Left lung (tissue), 10 donors: ENCODE results near the gene MAMLD1. TPM values are rescaled to one million over a fixed set of nuclear protein-coding genes. Genes with fewer than 3 reads are reported as not detected.

Experiments used
- ATAC-seq: fragments of 200-7000 bp; cut with Tn5 transposase; one replicate; pipeline ENCODE4 v1.9.1; 2020; ENCODE audit warnings: moderate library complexity
- DNase-seq, 4 donors: peaks; one replicate each; pipeline ENCODE4 v3.0.0-alpha.2; 2013 to 2020
- H3K27ac ChIP-seq, 2 donors: fragments of 200-600 bp; sonication (generic) in 1 of 2; one replicate each; pipeline versions ENCODE4 v1.5.0 to v1.8.0; 2020 to 2021
- H3K27me3 ChIP-seq, 2 donors: fragments of 200-600 bp; sonication (generic) in 1 of 2; one replicate each; pipeline versions ENCODE4 v1.5.0 to v1.8.0; 2020 to 2021
- H3K36me3 ChIP-seq, 2 donors: fragments of 200-600 bp; sonication (generic) in 1 of 2; one replicate each; pipeline versions ENCODE4 v1.5.0 to v1.8.0; 2020 to 2021
- H3K4me1 ChIP-seq, 2 donors: fragments of 200-600 bp; one replicate each; pipeline ENCODE4 v1.8.0; 2021
- H3K4me3 ChIP-seq, 2 donors: fragments of 200-600 bp; sonication (generic) in 1 of 2; one replicate each; pipeline versions ENCODE4 v1.5.0 to v1.8.0; 2020 to 2021; ENCODE audit warnings: mild to moderate bottlenecking in 1 of 2
- H3K9me3 ChIP-seq, 2 donors: fragments of 200-600 bp; sonication (generic) in 1 of 2; one replicate each; pipeline versions ENCODE4 v1.5.0 to v1.8.0; 2020 to 2021
- CTCF ChIP-seq, 2 donors: fragments of 200-600 bp; sonication (generic) in 1 of 2; IDR thresholded peaks; one replicate each; pipeline versions ENCODE4 v1.5.0 to v1.8.0; 2021; ENCODE audit warnings: antibody characterized with exemption in 2 of 2
- intact Hi-C, 2 donors: fragments of 100-400 bp; cut with DNase I; formaldehyde crosslinking; loops; one replicate each; pipeline versions ENCODE4 v1.11.2 to v1.14.2; 2022
- polyA plus RNA-seq, 6 donors: library from polyadenylated mRNA; unstranded; fragments of 120-200 nt; gene quantifications; one replicate each; pipeline ENCODE4 v1.2.1, GENCODE V29; 2013; ENCODE audit not compliant: insufficient read length in 6 of 6
- total RNA-seq, 2 donors: library from RNA; stranded (reverse); fragmentation: NEBNext Ultra II Directional; extraction: Animal tissue kit (Norgen Biotek cat#: 25700); gene quantifications; one replicate each; pipeline ENCODE4 v1.2.1, GENCODE V29; 2021
- donor health status: DM: no; HTN: yes; CAD: no.
- donor health status: DM: no; HTN: no; CAD: no.

MAMLD1 gene
- total and polyA plus RNA-seq, 8 donors: 3.6 to 18.4 (median 14.6) TPM

- H3K9me3 ChIP-seq: no peaks in the 10 kb centered on the region
- peak overlapping the region; percentile 57 to 82 for H3K27ac ChIP-seq
- intact Hi-C loops: no loop called here
- TF ChIP-seq CTCF (IDR thresholded peaks at IDR 0.05): no peak
- peaks cover 0 to 23% of the 10 kb centered on the region in 2 donors for H3K4me1 ChIP-seq
- peak in 2 of 4 donors; percentile 12 to 61 for DNase-seq
- H3K4me3 ChIP-seq: peak overlapping the region; percentile 42 to 52
- peak; percentile 27 for ATAC-seq
- H3K36me3 ChIP-seq: no peaks in the 10 kb centered on the region
- H3K27me3 ChIP-seq: peaks cover 0 to 52% of the 10 kb centered on the region in 2 donors
Measured at GRCh38 chrX:150364347-150365050, 1.4 kb downstream of the MAMLD1 start.

DNA sequence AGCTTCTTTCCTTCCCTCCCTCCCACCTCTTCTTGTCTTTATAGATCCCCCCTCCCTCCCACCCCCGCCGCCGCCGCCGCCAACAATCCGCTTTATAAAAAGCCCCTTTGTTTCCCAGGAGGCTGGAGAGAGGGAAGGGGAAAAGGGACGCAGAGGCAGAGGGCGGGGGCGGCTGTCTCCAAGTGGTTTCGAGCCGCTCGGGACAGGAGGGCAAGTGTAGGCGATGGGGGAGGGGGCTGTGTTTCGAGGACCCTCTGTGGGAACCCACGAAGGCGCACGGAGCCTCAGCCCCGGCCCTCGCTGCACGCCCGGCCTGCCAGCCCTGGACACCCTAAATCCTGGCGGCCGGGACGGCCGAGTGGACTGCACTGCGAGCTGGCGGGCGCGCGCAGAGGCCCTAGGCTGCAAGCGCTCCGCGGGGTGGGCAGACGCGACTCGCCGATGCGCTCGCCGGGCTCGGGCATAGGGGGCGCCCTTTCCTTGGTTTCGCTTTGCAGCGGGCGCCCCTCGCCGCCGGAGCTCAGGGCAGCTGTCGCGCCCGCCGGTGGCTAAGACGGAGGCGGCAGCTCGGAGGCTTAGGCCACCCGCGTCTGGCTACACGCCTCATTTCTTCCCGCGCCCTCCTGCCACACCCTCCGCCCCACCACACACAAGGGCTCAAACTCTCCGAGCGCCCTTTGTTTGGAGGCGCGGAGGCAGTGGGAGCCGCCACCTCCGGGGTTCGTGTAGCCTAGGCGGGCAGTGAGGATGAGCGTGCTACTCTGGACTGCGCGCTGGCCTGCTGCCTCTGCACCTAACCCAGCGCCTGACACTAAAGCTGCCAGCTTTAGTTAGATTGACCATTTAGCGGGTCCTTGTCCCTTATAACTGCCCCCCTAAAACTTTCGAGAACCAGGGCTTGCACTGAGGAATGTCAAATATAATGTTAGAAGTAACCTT, 2.2 kb downstream of the MAMLD1 start:
- ATAC-seq (peak; percentile 72), DNase-seq (peak in 3 of 4 donors; percentile 73 to 84 (median 79))
- Histone ChIP-seq H3K27ac (peak overlapping the region; percentile 68 to 82), H3K4me1 (peaks cover 0 to 23% of the 10 kb centered on the region in 2 donors), H3K4me3 (peak overlapping the region; percentile 42 to 52), H3K27me3 (peaks cover 0 to 47% of the 10 kb centered on the region in 2 donors), H3K36me3 (no peaks in the 10 kb centered on the region), H3K9me3 (no peaks in the 10 kb centered on the region)
- peak; percentile 30 to 57 for TF ChIP-seq CTCF (IDR thresholded peaks at IDR 0.05)
- intact Hi-C loops: no loop called here

DNA sequence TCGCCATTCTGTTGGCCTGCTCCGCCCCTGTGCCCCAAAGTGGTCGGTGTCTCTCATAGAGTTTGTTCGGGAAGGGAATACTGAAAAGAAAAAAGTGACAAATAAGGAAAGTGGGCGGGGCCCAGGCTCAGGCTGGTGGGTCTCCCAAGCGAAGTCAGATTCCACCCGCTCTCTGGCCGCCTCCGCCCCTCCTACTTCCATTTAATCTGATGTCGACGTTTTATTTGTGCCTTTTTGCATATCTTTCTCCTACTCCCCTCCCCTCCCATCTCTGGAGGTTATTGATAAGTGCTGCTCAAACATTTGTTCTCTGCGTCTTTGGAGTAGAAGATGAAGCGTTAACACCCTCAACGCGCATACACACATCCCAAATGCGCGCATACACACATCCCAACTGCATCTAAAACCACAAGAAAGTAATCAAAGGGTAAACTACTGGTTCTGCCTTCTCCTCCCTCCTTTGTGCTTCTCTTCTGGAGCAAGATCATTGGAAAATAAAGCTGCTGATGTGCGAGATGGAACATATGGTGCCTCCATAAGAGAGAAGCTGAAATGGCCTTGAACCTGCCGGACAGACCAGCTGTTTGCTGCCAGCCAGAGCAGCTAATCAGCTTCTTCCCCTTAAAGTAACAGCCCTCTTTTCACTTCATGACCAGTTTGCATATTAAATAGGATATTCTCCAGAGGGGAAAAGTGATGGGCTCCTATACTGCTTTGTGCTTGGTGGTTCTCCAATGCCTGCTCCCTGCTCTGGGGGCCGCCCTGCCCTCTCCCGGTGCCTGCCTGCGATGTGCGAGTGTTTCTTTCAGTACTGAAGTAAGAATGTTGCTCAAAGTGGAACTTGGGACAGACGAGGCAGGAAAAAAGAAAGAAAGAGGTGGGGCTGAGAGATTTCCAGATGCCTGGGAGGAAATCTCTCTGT, 3.1 kb downstream of the MAMLD1 start:
- ATAC-seq (peak; percentile 11), DNase-seq (peak in 3 of 4 donors; percentile 53 to 87 (median 77))
- intact Hi-C loops: no loop called here
- Histone ChIP-seq H3K27me3 (peaks cover 0 to 37% of the 10 kb centered on the region in 2 donors), H3K4me1 (peaks cover 0 to 21% of the 10 kb centered on the region in 2 donors), H3K9me3 (no peaks in the 10 kb centered on the region), H3K27ac (peak overlapping the region; percentile 68 to 82), H3K36me3 (no peaks in the 10 kb centered on the region), H3K4me3 (peak overlapping the region; percentile 42 to 52)
- TF ChIP-seq CTCF (IDR thresholded peaks at IDR 0.05): no peak

GRCh38 chrX:150366951-150367545, 3.9 kb downstream of the MAMLD1 start:
- peak overlapping the region in 1 of 2 donors; percentile 52 for H3K4me3 ChIP-seq
- peak in 1 of 4 donors; percentile 44 for DNase-seq
- H3K27me3 ChIP-seq: peaks cover 0 to 29% of the 10 kb centered on the region in 2 donors
- ATAC-seq: no peak
- H3K4me1 ChIP-seq: peaks cover 0 to 13% of the 10 kb centered on the region in 2 donors
- no peaks in the 10 kb centered on the region for H3K36me3 ChIP-seq
- intact Hi-C loops: no loop called here
- no peak for TF ChIP-seq CTCF (IDR thresholded peaks at IDR 0.05)
- peak overlapping the region; percentile 68 to 82 for H3K27ac ChIP-seq
- H3K9me3 ChIP-seq: no peaks in the 10 kb centered on the region
